ENCODE data around the gene COL6A2.

The COL6A2 gene

DNA sequence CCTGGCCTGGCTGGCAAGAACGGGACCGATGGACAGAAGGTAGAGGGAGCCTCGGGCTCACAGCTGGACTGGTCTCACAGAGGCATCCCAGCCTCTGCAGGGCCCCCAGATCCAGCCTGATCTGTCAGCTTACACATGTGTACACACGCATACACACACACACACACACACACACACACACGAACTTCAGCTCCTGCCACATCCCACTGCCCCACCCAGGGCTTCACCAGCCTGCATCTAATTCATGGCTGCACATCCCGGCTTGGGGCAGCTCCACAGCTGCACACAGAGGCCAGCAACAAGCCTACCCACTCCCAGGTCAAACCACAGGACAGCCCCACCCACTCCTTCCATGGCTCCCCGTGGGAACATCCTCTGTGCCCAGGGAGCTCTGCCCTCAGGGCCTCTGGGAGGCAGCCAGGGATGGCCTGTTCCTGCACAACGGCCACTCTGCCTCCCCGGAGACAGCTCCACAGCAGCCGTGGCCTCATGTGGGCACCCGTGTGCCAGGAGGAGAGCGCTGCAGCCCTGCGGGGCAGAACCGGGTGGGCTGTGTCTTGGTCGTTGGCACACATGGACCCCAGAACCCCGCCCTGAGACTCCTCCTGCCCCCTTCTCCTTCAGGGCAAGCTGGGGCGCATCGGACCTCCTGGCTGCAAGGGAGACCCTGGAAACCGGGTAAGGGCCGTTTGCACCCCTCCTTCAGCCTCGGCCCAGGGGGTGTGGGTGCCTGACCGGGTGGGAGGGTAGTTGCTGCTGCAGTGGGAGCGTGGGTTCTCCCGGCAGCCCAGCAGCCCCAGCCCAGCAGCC lies 19.1 kb downstream of the COL6A2 start:
- DNase-seq, result no peak

GRCh38 chr21:46117586-46118315 lies 19.8 kb downstream of the COL6A2 start:
- DNase-seq, result no peak

DNA sequence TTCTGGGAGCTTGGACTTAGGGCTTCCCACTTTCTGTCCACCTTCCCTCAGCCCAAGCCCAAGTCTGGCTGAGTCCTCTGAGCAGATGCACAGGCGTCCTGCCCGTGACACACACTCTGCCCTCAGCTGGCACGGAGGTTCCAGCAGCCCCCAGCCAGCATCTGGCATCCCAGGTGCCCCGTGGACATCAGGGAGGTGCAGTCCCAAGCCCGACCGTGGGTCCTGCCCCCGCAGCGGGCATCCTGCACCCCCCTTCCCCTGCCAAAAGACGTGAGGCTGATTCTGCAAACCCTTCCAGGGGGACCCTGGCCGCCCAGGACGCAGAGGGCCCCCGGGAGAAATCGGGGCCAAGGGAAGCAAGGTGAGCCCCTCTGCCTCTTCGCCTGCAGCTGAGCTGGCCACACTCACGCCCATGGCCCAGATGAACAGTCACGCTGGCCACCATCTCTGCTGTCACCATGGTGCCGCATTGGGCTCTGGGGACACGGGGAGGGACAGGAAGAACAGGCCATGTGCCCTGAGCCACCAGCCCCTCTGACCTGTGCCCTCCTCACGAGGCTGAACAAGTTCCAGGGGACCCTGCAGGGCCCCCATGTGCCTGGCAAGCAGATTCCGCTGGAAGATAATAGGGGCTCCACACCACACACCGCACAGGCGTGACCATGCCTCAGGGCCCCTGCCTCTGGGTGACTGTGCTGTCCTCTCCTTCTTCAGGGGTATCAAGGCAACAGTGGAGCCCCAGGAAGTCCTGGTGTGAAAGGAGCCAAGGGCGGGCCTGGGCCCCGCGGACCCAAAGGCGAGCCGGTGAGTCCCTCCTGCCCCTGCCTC lies 20.6 kb downstream of the COL6A2 start:
- DNase-seq, result no peak

- no peak for DNase-seq
These were observed 21.3 kb downstream of the COL6A2 start for GRCh38 chr21:46119144-46119636.

DNA sequence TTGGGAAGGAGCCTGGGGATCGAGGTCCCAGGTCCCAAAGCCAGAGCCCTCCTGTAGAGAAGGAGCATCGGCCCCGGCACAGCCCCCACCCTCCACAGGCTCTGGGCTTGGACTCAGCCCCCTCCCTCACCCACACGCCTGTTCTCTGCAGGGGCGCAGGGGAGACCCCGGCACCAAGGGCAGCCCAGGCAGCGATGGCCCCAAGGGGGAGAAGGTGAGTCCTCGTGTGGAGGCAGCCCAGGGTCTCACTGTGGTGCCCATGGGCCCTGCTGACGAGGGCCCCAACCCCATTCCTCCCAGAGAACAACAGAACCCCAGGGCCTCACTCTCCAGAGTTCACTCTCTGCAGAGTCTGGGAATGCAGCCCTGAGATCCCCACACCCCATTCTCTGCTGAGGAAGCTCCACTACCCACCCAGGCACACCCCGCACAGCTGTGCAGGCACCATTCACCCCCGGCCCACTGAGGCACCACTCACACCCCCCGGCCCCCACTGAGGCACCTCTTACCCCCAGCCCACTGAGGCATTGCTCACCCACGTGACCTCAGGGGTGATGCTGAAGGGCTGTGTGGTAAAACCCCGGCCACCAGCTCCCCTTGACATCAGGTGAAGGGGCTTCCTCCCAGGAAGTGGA lies 21.8 kb downstream of the COL6A2 start:
- DNase-seq, result no peak

DNA sequence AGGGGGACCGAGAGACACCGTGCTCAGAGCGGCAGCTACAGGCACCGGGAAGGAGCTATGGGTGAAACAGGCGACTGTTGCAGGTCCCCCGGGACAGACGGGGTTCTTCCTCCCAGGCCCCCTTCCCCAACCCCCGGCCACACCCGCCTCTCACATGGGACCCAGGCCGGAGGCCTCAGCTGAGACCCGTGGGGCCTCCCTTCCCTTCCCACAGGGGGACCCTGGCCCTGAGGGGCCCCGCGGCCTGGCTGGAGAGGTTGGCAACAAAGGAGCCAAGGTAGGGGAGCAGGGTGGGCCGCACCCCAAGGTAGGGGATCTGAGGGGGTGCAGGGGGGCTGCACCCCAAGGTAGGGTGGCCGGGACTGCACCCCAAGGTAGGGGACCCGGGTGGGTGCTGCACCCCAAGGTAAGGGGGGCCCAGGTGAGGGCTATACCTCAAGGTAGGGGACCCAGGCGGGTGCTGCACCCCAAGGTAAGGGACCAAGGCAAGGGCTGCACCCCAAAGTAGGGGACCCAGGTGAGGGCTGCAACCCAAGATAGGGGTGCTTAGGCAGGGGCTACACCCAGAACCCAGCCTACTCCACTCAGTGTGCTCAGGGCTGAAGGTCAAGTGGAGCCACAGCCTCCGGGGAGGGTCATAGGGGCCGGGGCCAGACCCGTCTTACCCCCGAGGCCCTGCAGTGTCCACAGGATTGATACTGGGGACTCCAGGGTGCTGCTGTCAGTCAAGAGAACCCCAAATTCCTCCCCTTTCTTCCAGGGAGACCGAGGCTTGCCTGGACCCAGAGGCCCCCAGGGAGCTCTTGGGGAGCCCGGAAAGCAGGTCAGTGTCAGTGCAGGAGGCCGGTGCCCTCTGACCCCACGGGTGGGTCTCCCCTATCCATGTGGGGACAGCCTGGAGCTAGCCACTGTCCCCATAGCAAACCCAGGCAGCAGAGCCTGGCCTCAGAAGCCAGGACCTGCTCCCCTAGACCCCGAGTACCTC lies 22.7 kb downstream of the COL6A2 start:
- DNase-seq, result peak; percentile 1

DNA sequence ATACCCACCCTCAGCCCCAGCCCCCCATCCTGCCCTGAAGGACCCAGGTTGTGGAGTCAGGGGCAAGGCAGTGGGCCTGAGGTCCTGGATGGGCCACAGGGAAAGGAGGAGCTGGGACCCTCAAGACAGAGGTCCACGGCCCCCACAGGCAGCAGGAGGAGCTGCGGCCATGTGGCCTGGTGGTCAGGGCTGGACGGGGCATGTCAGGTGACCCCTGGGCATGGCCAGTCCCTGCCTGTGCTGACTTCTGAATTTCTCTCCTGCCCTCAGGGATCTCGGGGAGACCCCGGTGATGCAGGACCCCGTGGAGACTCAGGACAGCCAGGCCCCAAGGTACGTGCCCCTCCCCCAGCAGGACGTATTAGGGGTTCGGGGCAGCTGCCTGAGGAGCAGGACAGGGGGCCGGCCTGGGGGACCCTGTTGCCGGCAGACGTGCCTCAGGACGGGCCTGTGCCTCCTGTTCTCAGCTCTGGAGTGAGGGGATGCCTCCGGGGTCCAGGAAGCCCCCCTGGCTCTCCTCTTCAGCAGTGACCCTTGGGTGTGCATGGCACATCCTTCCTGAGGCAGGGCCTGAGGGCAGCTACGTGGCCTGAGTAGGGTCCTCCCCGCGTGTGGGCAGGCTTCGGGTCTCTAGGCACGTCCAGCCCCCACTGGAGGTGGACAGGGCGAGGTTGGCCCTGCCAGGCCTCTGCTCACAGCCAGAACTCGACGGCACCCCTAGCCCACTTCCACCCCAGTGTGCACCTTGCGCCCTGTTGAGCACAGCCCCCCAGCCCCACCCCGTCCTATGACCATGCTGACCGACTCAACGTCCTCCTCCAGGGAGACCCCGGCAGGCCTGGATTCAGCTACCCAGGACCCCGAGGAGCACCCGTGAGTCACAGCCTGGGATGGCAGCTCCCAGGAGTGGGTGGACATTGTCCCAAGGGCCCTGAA lies 23.6 kb downstream of the COL6A2 start:
- peak; percentile 1 for DNase-seq

- peak; percentile 1 for DNase-seq
These were observed 24.3 kb downstream of the COL6A2 start for GRCh38 chr21:46122237-46122671.

DNA sequence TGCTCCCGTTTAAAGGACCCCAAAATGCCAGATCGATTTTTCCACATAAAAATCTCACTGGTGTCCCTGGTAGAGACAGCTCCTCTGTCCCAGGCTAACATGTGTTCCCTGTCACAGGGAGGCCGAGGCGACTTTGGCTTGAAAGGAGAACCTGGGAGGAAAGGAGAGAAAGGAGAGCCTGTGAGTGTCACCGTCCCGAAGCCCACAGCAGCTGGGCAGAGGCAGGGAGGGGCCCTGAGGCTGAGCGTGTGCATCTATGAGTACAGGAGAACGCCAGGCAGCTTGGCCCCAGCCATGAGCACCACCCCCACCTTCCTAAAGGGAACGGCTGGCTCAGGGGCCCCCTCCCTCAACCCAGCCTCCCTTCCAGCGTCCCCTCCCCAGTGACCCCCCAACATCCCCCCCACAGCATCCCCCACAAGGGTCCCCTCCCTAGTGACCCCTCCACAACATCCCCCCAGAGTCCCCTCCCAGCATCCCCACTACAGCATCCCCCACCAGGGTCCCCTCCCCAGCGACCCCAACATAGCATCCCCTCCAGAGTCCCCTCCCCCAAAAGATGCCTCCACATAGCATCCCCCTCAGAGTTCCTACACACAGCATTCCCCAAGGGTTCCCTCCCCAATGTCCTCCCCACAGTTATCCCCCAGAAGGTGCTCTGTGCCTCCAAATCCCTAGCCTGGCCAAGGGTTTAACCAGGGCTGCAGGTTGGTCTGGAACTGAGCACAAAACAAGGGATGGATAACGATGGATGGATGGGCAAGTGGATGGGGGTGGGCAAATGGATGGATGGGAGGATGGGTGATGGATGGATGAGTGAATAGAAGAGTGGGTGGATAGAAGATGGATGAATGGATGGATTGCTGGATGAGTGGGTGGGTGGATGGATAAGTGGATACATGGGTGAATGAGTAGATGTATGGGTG lies 25.1 kb downstream of the COL6A2 start:
- no peak for DNase-seq

GRCh38 chr21:46124083-46124925 lies 26.4 kb downstream of the COL6A2 start:
- DNase-seq, result no peak

DNA sequence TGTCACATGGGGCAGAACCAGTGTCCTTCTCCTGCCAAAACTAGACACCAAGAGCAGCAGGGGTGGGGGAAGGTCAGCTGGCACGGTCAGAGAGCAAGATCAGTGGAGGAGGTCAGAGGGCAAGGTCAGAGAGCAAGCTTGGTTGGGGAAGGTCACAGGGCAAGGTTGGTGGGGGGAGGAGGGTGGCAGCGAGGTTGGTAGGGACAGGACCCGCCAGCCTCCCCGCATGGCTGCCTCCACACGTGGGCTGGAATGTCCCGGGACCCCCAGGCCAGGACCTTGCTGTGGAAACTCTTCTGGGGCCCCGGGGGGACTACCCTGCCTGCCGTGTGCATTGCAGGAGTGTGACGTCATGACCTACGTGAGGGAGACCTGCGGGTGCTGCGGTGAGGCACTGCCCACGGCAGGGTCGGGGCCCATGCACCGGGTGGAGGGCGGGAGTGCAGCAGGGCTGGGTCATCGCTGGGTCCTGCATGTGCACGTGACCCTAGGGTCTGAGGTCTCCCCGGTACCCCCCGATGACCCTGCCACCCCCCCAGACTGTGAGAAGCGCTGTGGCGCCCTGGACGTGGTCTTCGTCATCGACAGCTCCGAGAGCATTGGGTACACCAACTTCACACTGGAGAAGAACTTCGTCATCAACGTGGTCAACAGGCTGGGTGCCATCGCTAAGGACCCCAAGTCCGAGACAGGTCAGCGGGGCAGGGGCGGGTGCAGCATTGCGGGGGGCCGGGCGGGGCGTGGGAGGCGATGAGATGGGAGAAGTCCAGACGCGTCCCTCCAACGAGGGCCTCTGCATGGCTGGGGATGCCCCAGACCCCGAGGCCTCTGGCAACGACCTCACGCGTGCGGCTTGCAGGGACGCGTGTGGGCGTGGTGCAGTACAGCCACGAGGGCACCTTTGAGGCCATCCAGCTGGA lies 27.3 kb downstream of the COL6A2 start:
- DNase-seq, result no peak

DNA sequence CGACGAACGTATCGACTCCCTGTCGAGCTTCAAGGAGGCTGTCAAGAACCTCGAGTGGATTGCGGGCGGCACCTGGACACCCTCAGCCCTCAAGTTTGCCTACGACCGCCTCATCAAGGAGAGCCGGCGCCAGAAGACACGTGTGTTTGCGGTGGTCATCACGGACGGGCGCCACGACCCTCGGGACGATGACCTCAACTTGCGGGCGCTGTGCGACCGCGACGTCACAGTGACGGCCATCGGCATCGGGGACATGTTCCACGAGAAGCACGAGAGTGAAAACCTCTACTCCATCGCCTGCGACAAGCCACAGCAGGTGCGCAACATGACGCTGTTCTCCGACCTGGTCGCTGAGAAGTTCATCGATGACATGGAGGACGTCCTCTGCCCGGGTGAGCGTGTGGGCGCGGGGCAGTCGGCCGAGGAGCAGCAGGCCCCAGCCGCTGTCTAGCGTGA lies 28.0 kb downstream of the COL6A2 start:
- DNase-seq, result no peak

- no peak for DNase-seq
These were observed 28.7 kb downstream of the COL6A2 start for GRCh38 chr21:46126309-46127238.

DNA sequence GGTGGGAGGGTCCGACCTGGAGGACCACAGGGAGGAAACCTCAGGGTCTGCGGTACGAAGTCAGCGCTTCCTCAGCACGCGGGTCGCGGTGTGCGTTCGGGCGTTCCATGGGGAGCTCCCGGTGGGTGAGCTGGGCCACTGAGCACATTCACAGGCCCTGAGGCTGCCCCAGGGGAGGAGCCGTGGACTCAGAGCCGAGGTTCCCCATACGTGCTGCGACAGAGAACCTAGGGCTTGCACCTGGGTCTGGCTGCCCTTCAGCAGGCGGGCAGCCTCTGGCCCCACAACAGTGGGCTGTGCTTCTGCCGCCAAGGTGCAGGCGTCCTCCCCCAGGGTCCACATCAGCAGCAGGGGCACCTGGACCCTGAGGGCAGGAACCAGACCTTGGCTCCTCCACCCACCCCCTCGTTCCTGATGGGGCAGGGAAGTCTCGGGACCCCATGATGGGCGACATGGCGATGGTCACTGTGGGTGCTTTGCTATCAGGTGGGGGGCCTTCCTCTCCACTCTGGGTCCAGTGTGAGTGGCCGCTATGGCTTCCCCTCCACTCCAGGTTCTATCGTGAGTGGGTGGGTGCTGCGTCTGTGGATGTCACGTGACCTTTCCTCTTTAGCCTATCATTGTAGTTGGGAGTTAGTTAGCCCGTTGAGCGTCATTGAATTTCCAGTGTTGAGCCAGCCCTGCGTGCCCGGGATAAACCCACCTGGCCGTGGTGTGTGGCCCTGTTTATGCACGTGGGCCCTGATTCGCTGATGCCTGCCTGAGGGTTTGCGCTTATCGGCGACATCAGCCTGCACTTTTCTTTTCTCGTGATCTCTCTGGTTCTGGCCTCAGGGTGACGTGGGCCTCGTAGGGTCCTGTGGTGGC lies 29.6 kb downstream of the COL6A2 start:
- no peak for DNase-seq

All from stimulated activated CD4-positive, alpha-beta T cell treated with anti-CD3 and anti-CD28 coated beads, Interleukin-4, amount 100 ng/mL, for 1 hour (primary cell).